H1 (cell line): Measurements from ENCODE around the gene NUBP2. TPM values are rescaled to one million over a fixed set of nuclear protein-coding genes. Genes with fewer than 3 reads are reported as not detected.

Experiments used
- CTCF ChIA-PET: fragments of 300-600 bp; sonication (Branson Sonifier 250); formaldehyde crosslinking; loops from one replicate; lab custom pipeline; 2021; ENCODE audit not compliant: partially characterized antibody; lab: Charles Lee
- POLR2A ChIA-PET: fragments of 300-600 bp; sonication (Branson Sonifier 250); formaldehyde crosslinking; loops from one replicate; lab custom pipeline; 2021; ENCODE audit warnings: inconsistent platforms; ENCODE audit not compliant: partially characterized antibody; lab: Charles Lee
- DNase-seq, 2 experiments: peaks; one replicate each; pipeline versions ENCODE4 v3.0.0 to v3.0.0-alpha.2; 2010 to 2022; ENCODE audit warnings: low spot score in 2 of 2, low read depth in 1 of 2, mixed read lengths in 1 of 2
- FAIRE-seq: peaks from 2 replicates; lab custom pipeline; 2011; peaks lifted over from hg19 to GRCh38; lab: Jason Lieb, UNC
- H2AFZ ChIP-seq: 2 replicates; pipeline ENCODE4 v1.8.1; 2012; ENCODE audit warnings: low read length, inconsistent platforms
- H2AK5ac ChIP-seq: 2 replicates; pipeline ENCODE4 v1.6.1; 2013; ENCODE audit warnings: low read depth, low read length
- H2BK120ac ChIP-seq: replicated peaks from 2 replicates; pipeline ENCODE3; 2013; ENCODE audit warnings: low read depth, low read length, inconsistent platforms
- H2BK12ac ChIP-seq: 2 replicates; pipeline ENCODE4 v1.6.1; 2013; ENCODE audit warnings: low read depth, low read length
- H2BK15ac ChIP-seq: 2 replicates; pipeline ENCODE4 v1.6.1; 2013; ENCODE audit warnings: low read length
- H2BK20ac ChIP-seq: 2 replicates; pipeline ENCODE4 v1.6.1; 2013; ENCODE audit warnings: low read length
- H2BK5ac ChIP-seq: 2 replicates; pipeline ENCODE4 v1.6.1; 2013; ENCODE audit warnings: low read depth, low read length
- H3K14ac ChIP-seq: 2 replicates; pipeline ENCODE4 v1.6.1; 2013; ENCODE audit warnings: inconsistent platforms; ENCODE audit not compliant: insufficient read length
- H3K18ac ChIP-seq: 2 replicates; pipeline ENCODE4 v1.6.1; 2013; ENCODE audit warnings: low read length; ENCODE audit errors: extremely low read depth
- H3K23ac ChIP-seq: 2 replicates; pipeline ENCODE4 v1.6.1; 2013; ENCODE audit warnings: inconsistent platforms; ENCODE audit not compliant: insufficient read length
- H3K23me2 ChIP-seq: 2 replicates; pipeline ENCODE4 v1.6.1; 2013; ENCODE audit warnings: low read depth, low read length
- H3K27ac ChIP-seq: 2 replicates; pipeline ENCODE4 v1.6.1; 2011; ENCODE audit warnings: low read depth, low read length, inconsistent platforms
- H3K27me3 ChIP-seq, 4 experiments: replicated peaks in 1 of 4; 1 replicate in 1 of 4; 2 replicates in 3 of 4; pipeline versions ENCODE4 v1.6.1 to v1.8.1; 2011 to 2013; ENCODE audit warnings: low read length in 3 of 4, mild to moderate bottlenecking in 3 of 4, inconsistent platforms in 2 of 4, mixed read lengths in 2 of 4, moderate library complexity in 1 of 4; ENCODE audit not compliant: control insufficient read depth in 3 of 4, insufficient read depth in 3 of 4; ENCODE audit errors: extremely low read depth in 1 of 4
- H3K36me3 ChIP-seq, 4 experiments: 2 replicates each; pipeline versions ENCODE4 v1.6.1 to v1.8.1; 2011 to 2013; ENCODE audit warnings: mild to moderate bottlenecking in 4 of 4, low read length in 3 of 4, moderate library complexity in 2 of 4, control low read depth in 1 of 4, inconsistent platforms in 1 of 4; ENCODE audit not compliant: insufficient read depth in 4 of 4, control insufficient read depth in 2 of 4
- H3K4ac ChIP-seq: replicated peaks from 2 replicates; pipeline ENCODE3; 2013; ENCODE audit warnings: low read length, low read depth, mixed read lengths, inconsistent platforms; ENCODE audit not compliant: insufficient read length
- H3K4me1 ChIP-seq, 4 experiments: replicated peaks in 1 of 4; 1 replicate in 1 of 4; 2 replicates in 3 of 4; pipeline versions ENCODE4 v1.6.1 to v1.8.1; 2011 to 2013; ENCODE audit warnings: low read length in 3 of 4, inconsistent platforms in 2 of 4, mixed read lengths in 1 of 4; ENCODE audit not compliant: insufficient read depth in 4 of 4, control insufficient read depth in 3 of 4
- H3K4me2 ChIP-seq, 2 experiments: 2 replicates each; pipeline versions ENCODE4 v1.6.1 to v1.8.1; 2011 to 2013; ENCODE audit warnings: low read depth in 2 of 2, low read length in 2 of 2, control low read depth in 1 of 2, inconsistent platforms in 1 of 2, mild to moderate bottlenecking in 1 of 2; ENCODE audit not compliant: insufficient read depth in 1 of 2
- H3K4me3 ChIP-seq, 4 experiments: fragments of 200-600, 300-600 bp in 1 of 4; sonication (generic), shearing (Covaris generic), sonication (Bioruptor Twin) in 1 of 4; 2 replicates each; pipeline versions ENCODE4 v1.5.1 to v1.8.1; 2011 to 2016; ENCODE audit warnings: low read length in 4 of 4, low read depth in 3 of 4, control low read depth in 2 of 4, inconsistent platforms in 2 of 4, mild to moderate bottlenecking in 2 of 4, mixed read lengths in 1 of 4, moderate library complexity in 1 of 4; ENCODE audit not compliant: insufficient read depth in 2 of 4; ENCODE audit errors: extremely low read depth in 1 of 4
- H3K56ac ChIP-seq: replicated peaks from 2 replicates; pipeline ENCODE3; 2013; ENCODE audit warnings: low read depth, mild to moderate bottlenecking, mixed read lengths, low read length, inconsistent platforms; ENCODE audit not compliant: insufficient read length
- H3K79me1 ChIP-seq: 2 replicates; pipeline ENCODE4 v1.6.1; 2013; ENCODE audit warnings: low read depth, low read length, control low read depth
- H3K79me2 ChIP-seq, 2 experiments: 2 replicates each; pipeline versions ENCODE4 v1.6.1 to v1.8.1; 2012 to 2013; ENCODE audit warnings: low read length in 2 of 2, mild to moderate bottlenecking in 2 of 2, inconsistent platforms in 1 of 2; ENCODE audit not compliant: insufficient read depth in 2 of 2, control insufficient read depth in 1 of 2
- H3K9ac ChIP-seq, 4 experiments: replicated peaks in 1 of 4; 1 replicate in 1 of 4; 2 replicates in 3 of 4; pipeline versions ENCODE4 v1.6.1 to v1.8.1; 2011 to 2013; ENCODE audit warnings: low read depth in 3 of 4, low read length in 3 of 4, control low read depth in 2 of 4, mild to moderate bottlenecking in 2 of 4, moderate library complexity in 2 of 4, inconsistent platforms in 1 of 4; ENCODE audit errors: extremely low read depth in 1 of 4
- H3K9me3 ChIP-seq, 2 experiments: 2 replicates each; pipeline versions ENCODE4 v1.6.1 to v1.8.1; 2012 to 2013; ENCODE audit warnings: mild to moderate bottlenecking in 2 of 2, moderate library complexity in 2 of 2, control low read depth in 1 of 2, inconsistent platforms in 1 of 2, low read depth in 1 of 2, low read length in 1 of 2, mixed read lengths in 1 of 2; ENCODE audit not compliant: insufficient read depth in 2 of 2
- H4K20me1 ChIP-seq, 2 experiments: replicated peaks in 1 of 2; 2 replicates each; pipeline versions ENCODE3 to v1.8.1; 2011 to 2013; ENCODE audit warnings: inconsistent platforms in 2 of 2, low read length in 2 of 2, mild to moderate bottlenecking in 1 of 2; ENCODE audit not compliant: insufficient read depth in 2 of 2, control insufficient read depth in 1 of 2
- H4K5ac ChIP-seq: 2 replicates; pipeline ENCODE4 v1.6.1; 2013; ENCODE audit warnings: low read length, low read depth, mixed read lengths, inconsistent platforms; ENCODE audit not compliant: insufficient read length
- H4K8ac ChIP-seq: 2 replicates; pipeline ENCODE4 v1.8.0; 2013; ENCODE audit warnings: mild to moderate bottlenecking, moderate library complexity, low read length, inconsistent platforms; ENCODE audit not compliant: insufficient read depth; ENCODE audit errors: extremely low read depth
- H4K91ac ChIP-seq: replicated peaks from 2 replicates; pipeline ENCODE3; 2013; ENCODE audit warnings: low read length, mixed read lengths, inconsistent platforms; ENCODE audit not compliant: insufficient read length
- MAX ChIP-seq: IDR thresholded peaks from 2 replicates; pipeline ENCODE4 v1.6.1; 2012; ENCODE audit warnings: inconsistent platforms
- WGBS, 2 experiments: shearing (Covaris generic) in 1 of 2; methylation state at CpG; one replicate each; pipeline versions ENCODE4 v1.1.6 to v1.1.7; 2013 to 2015; ENCODE audit warnings: low lambda C conversion rate in 2 of 2, mixed read lengths in 2 of 2, inconsistent platforms in 1 of 2, low coverage in 1 of 2, missing lambda C conversion rate in 1 of 2; ENCODE audit not compliant: insufficient replicate concordance in 2 of 2, insufficient coverage in 1 of 2, insufficient read length in 1 of 2; ENCODE audit errors: extremely low coverage in 1 of 2, missing lambda C conversion rate in 1 of 2; 5-methylcytosine and 5-hydroxymethylcytosine counted together
- polyA plus RNA-seq, 7 experiments: library from polyadenylated mRNA; depleted of rRNA in 3 of 7; stranded (reverse) in 5 of 7; unstranded in 2 of 7; fragments of >200 nt in 5 of 7; fragments of 200-250 nt in 2 of 7; gene quantifications; 1 replicate in 5 of 7; 2 replicates in 1 of 7; 4 replicates in 1 of 7; pipeline versions ENCODE4 v1.2.1 to v1.2.3, GENCODE V29; 2011 to 2013; ENCODE audit warnings: missing spikeins in 2 of 7, mixed read lengths in 2 of 7
- total RNA-seq: library from RNA; stranded (reverse); fragmentation: NEBNext Ultra II Directional; extraction: Animal tissue kit (Norgen Biotek cat#: 25700); gene quantifications from 2 replicates; pipeline ENCODE4 v1.2.1, GENCODE V29; 2021

The NUBP2 gene
- total and polyA plus RNA-seq, 2 of the 8 experiments (the other 6 are each of a cell fraction or from before 2014, with no cell fraction given): 70.3 to 96.9 TPM

- no peak overlapping the region for H4K5ac ChIP-seq
- H4K91ac ChIP-seq: no peak overlapping the region
- H3K27ac ChIP-seq: no peak overlapping the region
- peaks cover 17% of the 10 kb centered on the region for H3K23me2 ChIP-seq
- no peak overlapping the region for H2BK12ac ChIP-seq
- H2AFZ ChIP-seq: no peak overlapping the region
- no peak overlapping the region for H3K23ac ChIP-seq
- peak overlapping the region in 2 of 4 experiments; percentile 82 to 91; a peak in 2 of 8 replicates for H3K4me3 ChIP-seq
- no peak overlapping the region for H3K14ac ChIP-seq
- ChIA-PET CTCF (interaction anchor here (0.6 to 2.7 kb wide), 11 partner anchors 9 to 49 kb away, joined by 3 to 13 read pairs (median 4); partner anchors contain the start of genes IGFALS, NUBP2 and SPSB3), POLR2A (interaction anchor here (0.7 to 13.5 kb wide), 9 partner anchors 5 to 190 kb away, joined by 3 to 246 read pairs (median 7); partner anchors contain the start of genes EME2, JPT2, MRPS34 and NME3)
- TF ChIP-seq MAX: no peak
- H3K18ac ChIP-seq: no peak overlapping the region
- no peak overlapping the region for H2BK120ac ChIP-seq
- H3K79me2 ChIP-seq: peaks cover 0 to 15% of the 10 kb centered on the region in 2 experiments; a peak in 1 of 4 replicates
- H4K20me1 ChIP-seq: peaks cover 0 to 28% of the 10 kb centered on the region in 2 experiments
- no peaks in the 10 kb centered on the region for H3K9me3 ChIP-seq
- H2BK20ac ChIP-seq: no peak overlapping the region
- no peaks in the 10 kb centered on the region for H3K27me3 ChIP-seq
- H2BK15ac ChIP-seq: no peak overlapping the region
- H2AK5ac ChIP-seq: 0 out of 2 replicates have a peak overlapping the region, but pooled peaks have one; percentile 40
- WGBS, 2 experiments: 86% methylated on average over 6 of the region's 7 CpGs; no CpG with 5 or more reads in 1 of the 2 experiments
- no peak overlapping the region for H2BK5ac ChIP-seq
- DNase-seq (no peak), FAIRE-seq (no peak)
- no peak overlapping the region for H3K9ac ChIP-seq
- H3K79me1 ChIP-seq: peaks cover 6% of the 10 kb centered on the region
- H3K4ac ChIP-seq: no peak overlapping the region
- H3K4me2 ChIP-seq: peak overlapping the region; percentile 70 to 90
- H4K8ac ChIP-seq: peak overlapping the region; percentile 79; the same call in 1 of the 2 replicates
- H3K4me1 ChIP-seq: peaks cover 0 to 12% (median 10%) of the 10 kb centered on the region in 4 experiments; a peak in 5 of 7 replicates
- no peak overlapping the region for H3K56ac ChIP-seq
- peaks cover 0 to 23% (median 8%) of the 10 kb centered on the region in 4 experiments; a peak in 5 of 8 replicates for H3K36me3 ChIP-seq
These were observed 8.3 kb upstream of the NUBP2 start for GRCh38 chr16:1774448-1774780.
